Activated CD4-positive, CD25-positive, alpha-beta regulatory T cell treated with anti-CD3 and anti-CD28 coated beads, Interleukin-2, amount 50 U/mL, for 16 hours (primary cell): ENCODE results near the gene TET1.
"Not testable (repeated sequence)": the region's sequence is repeated elsewhere in the genome, so short reads cannot be mapped to it uniquely, and the experiment has no call there.

Source experiments
- DNase-seq: peaks from one replicate; pipeline ENCODE4 v3.0.0-alpha.2; 2020; ENCODE audit warnings: low read depth, low spot score

TET1 gene

DNA sequence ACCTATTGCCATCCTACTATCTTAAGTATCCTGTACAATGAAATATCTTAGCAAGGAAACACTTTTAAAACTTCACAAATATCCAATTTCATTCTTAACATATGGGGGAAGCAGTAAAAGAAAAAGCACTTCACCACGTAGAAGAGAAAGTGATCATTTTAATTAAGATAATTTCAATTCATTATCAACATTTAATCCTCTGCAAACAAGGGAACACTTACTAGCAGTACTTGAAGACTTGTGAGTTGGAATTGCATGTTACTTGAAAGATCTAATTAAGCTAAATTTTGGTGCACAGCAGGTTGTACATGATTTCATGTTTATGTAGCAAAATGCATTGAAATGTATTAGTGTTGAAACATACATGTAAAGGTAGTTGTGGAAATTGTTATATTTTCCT is 140.1 kb downstream of the TET1 start:
- DNase-seq, result no peak

GRCh38 chr10:68705548-68705947 is 145.4 kb downstream of the TET1 start:
- DNase-seq, result no peak

DNA sequence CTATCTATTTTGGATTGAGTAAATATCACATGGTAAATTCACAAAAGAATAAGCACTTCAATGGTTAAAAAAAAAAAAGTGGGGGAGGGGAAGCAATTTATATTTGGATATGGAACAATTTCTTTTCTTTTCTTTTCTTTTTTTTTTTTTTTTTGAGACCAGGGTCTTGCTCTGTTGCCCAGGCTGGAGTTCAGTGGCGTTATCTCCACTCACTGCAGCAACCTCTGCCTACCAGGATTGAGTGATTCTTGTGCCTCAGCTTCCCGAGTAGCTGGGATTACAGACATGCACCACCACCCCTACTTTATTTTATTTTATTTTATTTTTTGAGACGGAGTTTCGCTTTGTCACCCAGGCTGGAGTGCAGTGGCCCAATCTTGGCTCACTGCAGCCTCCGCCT is 148.8 kb downstream of the TET1 start:
- DNase-seq, result not testable (repeated sequence)

DNA sequence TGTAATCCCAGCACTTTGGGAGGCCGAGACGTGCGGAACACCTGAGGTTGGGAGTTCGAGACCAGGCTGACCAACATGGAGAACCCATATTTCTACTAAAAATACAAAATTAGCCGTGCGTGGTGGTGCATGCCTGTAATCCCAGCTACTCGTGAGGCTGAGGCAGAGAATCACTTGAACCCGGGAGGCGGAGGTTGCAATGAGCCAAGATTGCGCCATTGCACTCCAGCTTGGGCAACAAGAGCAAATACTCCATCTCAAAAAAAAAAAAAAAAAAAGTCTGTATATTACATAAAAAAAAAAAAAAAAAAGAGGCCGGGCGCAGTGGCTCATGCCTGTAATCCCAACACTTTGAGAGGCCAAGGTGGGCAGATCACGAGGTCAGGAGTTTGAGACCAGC is 152.9 kb downstream of the TET1 start:
- not testable (repeated sequence) for DNase-seq

- DNase-seq, result no peak
Measured at GRCh38 chr10:68717435-68717834, 157.3 kb downstream of the TET1 start.

- peak; percentile 92 for DNase-seq
Measured at GRCh38 chr10:68720793-68721672, 160.9 kb downstream of the TET1 start, which contains the start of gene CCAR1. CCAR1 (plus strand) TSS chr10:68721239; CDS start chr10:68722505, 1,266 bp downstream.

DNA sequence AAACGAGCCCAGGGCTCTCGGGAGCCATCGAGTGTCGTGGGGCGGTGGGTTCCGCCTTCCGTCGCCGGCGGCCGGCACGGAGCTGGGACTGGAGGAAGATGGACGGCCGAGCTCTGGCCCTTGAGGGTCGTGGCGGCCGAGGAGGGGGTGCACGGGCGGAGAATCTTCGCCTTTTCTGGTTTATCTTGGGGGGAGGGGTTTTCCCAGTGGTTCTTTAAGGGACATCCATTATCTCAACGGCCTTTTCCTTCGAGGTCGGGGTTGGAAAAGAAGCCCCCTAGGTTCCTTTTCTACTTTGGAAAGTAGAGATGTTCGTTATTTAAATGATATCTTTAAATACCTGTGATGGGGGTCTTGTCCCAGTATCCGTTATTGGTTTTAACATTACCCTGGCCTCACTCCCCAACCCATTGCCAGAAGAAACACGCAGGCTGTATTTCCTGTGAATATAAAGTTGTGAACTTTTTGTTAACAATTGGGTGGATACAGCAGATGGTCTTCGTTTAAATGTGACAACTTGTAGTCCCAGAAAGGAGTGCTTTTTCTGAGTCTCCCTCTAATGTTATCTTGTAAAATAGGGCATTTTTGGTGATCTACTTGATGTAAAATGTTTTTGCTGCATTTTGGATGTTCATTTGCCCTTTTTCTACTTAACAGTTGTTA is 161.7 kb downstream of the TET1 start:
- no peak for DNase-seq

DNA sequence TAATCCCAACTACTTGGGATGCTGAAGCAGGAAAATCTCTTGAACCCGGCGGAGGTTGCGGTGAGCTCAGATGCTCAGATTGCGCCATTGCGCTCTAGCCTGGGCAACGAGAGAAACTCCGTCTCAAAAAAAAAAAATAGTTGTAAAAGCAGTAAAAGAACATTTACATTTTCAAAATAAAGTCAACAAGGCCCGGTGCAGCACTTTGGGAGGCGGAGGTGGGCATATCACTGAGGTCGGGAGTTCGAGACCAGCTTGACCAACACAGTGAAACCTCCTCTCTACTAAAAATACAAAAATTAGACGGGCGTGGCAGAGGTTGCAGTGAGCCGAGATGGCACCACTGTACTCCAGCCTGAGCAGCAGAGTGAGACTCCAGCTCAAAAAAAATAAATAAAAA is 164.9 kb downstream of the TET1 start:
- no peak for DNase-seq

DNA sequence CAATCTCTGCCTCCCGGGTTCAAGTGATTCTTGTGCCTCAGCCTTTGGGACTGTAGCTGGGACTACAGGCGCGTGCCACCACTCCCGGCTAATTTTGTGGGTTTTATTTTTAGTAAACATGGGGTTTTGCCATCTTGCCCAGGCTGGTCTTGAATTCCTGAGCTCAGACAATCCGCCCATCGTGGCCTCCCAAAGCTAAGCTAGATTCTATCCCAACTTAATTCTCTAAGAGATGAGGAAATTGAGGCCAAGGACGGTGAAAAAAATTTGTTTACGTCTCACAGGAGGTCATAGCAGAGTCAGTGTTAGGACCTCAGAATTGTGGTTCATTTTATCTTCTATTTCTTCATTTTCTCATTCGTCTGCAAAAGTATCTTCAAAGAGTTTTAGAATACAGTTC is 167.0 kb downstream of the TET1 start:
- no peak for DNase-seq

GRCh38 chr10:68732651-68733050 is 172.5 kb downstream of the TET1 start:
- no peak for DNase-seq

DNA sequence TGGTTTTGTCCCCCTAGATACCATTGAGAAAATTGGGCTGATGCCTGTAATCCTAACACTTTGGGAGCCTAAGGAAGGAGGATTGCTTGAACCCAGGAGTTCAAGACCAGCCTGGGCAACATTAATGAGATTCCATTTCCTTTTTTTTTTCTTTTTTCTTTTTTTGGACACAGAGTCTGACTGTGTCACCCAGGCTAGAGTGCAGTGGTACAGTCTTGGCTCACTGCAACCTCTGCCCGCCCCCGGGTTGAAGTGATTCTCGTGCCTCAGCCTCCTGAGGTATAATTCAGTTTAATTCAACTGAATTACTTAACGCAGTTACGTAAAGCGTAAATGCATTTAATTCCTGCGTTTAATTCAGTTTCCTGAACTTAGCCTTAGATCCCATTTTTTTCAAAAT is 174.2 kb downstream of the TET1 start:
- DNase-seq, result no peak

DNA sequence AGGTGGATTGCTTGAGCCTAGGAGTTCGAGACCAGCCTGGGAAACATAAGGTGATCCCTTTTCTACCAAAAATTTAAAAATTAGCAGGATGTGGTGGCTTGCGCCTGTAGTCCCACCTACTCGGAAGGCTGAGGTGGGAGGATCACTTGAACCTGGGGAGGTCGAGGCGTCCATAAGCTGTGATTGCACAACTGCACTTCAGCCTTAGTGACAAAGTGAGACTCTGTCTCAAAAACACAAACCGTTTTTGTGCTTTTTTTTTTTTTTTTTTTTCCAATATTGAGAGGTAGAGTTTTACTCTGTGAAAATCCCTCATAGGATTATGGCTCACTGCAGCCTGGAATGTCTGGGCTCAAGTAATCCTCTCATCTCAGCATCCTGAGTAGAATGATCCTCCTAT is 175.0 kb downstream of the TET1 start:
- no peak for DNase-seq

DNA sequence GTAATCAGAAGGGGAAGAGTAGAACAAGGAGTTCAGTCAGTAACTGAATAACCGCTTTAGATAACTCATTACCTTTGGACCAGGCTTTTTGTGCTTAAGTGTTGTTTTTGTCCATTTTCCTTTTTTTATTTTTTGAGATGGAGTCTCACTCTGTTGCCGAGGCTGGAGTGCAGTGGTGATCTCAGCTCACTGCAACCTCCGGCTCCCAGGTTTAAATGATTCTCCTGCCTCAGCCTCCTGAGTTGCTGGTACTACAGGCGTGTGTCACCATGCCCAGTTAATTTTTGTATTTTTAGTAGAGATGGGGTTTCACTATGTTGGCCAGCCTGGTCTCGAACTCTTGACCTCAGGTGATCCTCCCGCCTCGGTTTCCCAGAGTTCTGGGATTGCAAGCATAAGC is 175.6 kb downstream of the TET1 start:
- not testable (repeated sequence) for DNase-seq

- DNase-seq, result not testable (repeated sequence)
Measured at GRCh38 chr10:68740676-68741075, 180.5 kb downstream of the TET1 start.

DNA sequence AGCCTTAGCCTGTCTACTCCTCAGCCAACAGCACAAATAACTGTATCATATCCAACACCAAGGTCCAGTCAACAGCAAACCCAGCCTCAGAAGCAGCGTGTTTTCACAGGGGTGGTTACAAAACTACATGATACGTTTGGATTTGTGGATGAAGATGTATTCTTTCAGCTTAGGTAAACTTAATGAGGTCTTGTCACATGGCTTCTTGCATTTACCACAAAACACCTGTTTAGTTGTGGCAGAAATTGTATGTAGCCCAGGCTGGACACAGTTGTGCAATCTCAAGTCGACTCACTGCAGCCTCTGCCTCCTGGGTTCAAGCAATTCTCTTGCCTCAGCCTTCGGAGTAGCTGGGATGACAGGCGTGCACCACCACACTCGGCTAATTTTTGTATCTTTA is 182.3 kb downstream of the TET1 start:
- no peak for DNase-seq
